GM23248 (cell line): ENCODE measurements around the gene LRCH2.

Source experiments
- EZH2 ChIP-seq: fragments of 200-600 bp; sonication (generic); IDR thresholded peaks from 2 replicates; pipeline ENCODE4 v1.6.1; 2018; ENCODE audit warnings: antibody characterized with exemption, mild to moderate bottlenecking; ENCODE audit not compliant: insufficient read depth, poor library complexity, severe bottlenecking
- EZH2phosphoT487 ChIP-seq: fragments of 200-600 bp; sonication (generic); IDR thresholded peaks from 2 replicates; pipeline ENCODE4 v1.6.1; 2018; ENCODE audit warnings: antibody characterized with exemption, moderate library complexity, mild to moderate bottlenecking, low read depth; ENCODE audit not compliant: insufficient read depth

DNA sequence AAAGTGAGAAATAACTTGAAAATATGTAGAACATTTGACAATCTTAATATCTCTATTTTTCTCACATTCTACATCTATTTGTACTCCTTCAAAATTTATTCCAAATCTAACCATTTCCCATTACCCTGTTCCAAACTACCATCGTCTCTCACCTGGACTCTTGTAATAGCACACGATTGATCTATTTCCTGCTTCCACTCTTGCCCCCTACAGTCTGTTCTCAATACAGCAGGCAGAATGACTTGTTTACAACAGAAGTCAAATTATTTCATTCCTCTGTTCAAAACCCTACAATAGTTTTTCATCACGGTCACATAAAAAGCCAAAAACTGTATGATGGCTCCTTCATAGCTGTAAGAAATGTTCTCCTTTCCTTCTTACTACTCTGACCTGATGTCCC is 34.5 kb upstream of the LRCH2 start:
- TF ChIP-seq EZH2: no peak
- TF ChIP-seq EZH2phosphoT487: no peak
